GM23248 (cell line): ENCODE data around the gene SH3BGR. TPM values are rescaled to one million over a fixed set of nuclear protein-coding genes. Genes with fewer than 3 reads are reported as not detected.

Source experiments
- DNase-seq: peaks from one replicate; pipeline ENCODE4 v3.0.0-alpha.2; 2015
- H2AFZ ChIP-seq: fragments of 200-600 bp; sonication (generic); 2 replicates; pipeline ENCODE4 v1.6.1; 2016; ENCODE audit warnings: antibody characterized with exemption
- H3F3A ChIP-seq: fragments of 200-600 bp; sonication (generic); 2 replicates; pipeline ENCODE4 v1.6.1; 2016; ENCODE audit warnings: mild to moderate bottlenecking, antibody characterized with exemption, mixed run types; ENCODE audit not compliant: insufficient read depth
- H3K27ac ChIP-seq: fragments of 200-600 bp; sonication (generic); 2 replicates; pipeline ENCODE4 v1.5.1; 2016; ENCODE audit warnings: mild to moderate bottlenecking
- H3K27me3 ChIP-seq: fragments of 200-600 bp; sonication (generic); replicated peaks from 2 replicates; pipeline ENCODE4 v1.6.1; 2016; ENCODE audit warnings: mild to moderate bottlenecking; ENCODE audit not compliant: insufficient read depth
- H3K36me3 ChIP-seq: fragments of 200-600 bp; sonication (generic); 2 replicates; pipeline ENCODE4 v1.6.1; 2016; ENCODE audit warnings: low read depth, mild to moderate bottlenecking
- H3K4me1 ChIP-seq: fragments of 200-600 bp; sonication (generic); 2 replicates; pipeline ENCODE4 v1.6.1; 2016; ENCODE audit warnings: mild to moderate bottlenecking; ENCODE audit not compliant: insufficient read depth
- H3K4me2 ChIP-seq: fragments of 200-600 bp; sonication (generic); one replicate; pipeline ENCODE4 v1.6.1; 2016; ENCODE audit warnings: mild to moderate bottlenecking; ENCODE audit not compliant: unreplicated experiment
- H3K4me3 ChIP-seq: fragments of 200-600 bp; sonication (generic); 2 replicates; pipeline ENCODE4 v1.5.1; 2016; ENCODE audit warnings: mild to moderate bottlenecking
- H3K79me2 ChIP-seq: fragments of 200-600 bp; sonication (generic); 2 replicates; pipeline ENCODE4 v1.6.1; 2016; ENCODE audit warnings: mild to moderate bottlenecking; ENCODE audit not compliant: insufficient read depth
- H3K9ac ChIP-seq: fragments of 200-600 bp; sonication (generic); 2 replicates; pipeline ENCODE4 v1.6.1; 2016; ENCODE audit warnings: mild to moderate bottlenecking
- H3K9me2 ChIP-seq: fragments of 200-600 bp; sonication (generic); 2 replicates; pipeline ENCODE4 v1.6.1; 2016; ENCODE audit warnings: mixed run types, mild to moderate bottlenecking, moderate library complexity; ENCODE audit not compliant: insufficient read depth
- H3K9me3 ChIP-seq: fragments of 200-600 bp; sonication (generic); one replicate; pipeline ENCODE4 v1.6.1; 2017; ENCODE audit warnings: low read depth
- H4K20me1 ChIP-seq: fragments of 200-600 bp; sonication (generic); 2 replicates; pipeline ENCODE4 v1.6.0; 2016; ENCODE audit not compliant: insufficient read depth
- EZH2 ChIP-seq: fragments of 200-600 bp; sonication (generic); IDR thresholded peaks from 2 replicates; pipeline ENCODE4 v1.6.1; 2018; ENCODE audit warnings: antibody characterized with exemption, mild to moderate bottlenecking; ENCODE audit not compliant: insufficient read depth, poor library complexity, severe bottlenecking
- EZH2phosphoT487 ChIP-seq: fragments of 200-600 bp; sonication (generic); IDR thresholded peaks from 2 replicates; pipeline ENCODE4 v1.6.1; 2018; ENCODE audit warnings: antibody characterized with exemption, moderate library complexity, mild to moderate bottlenecking, low read depth; ENCODE audit not compliant: insufficient read depth
- WGBS, 2 experiments: methylation state at CpG; one replicate each; pipeline ENCODE4 v1.1.6; 2015 to 2017; ENCODE audit warnings: low lambda C conversion rate in 2 of 2, low coverage in 1 of 2; ENCODE audit errors: missing lambda C conversion rate in 2 of 2; 5-methylcytosine and 5-hydroxymethylcytosine counted together
- in situ Hi-C: fragments of 300-500 bp; cut with MboI; formaldehyde crosslinking; loops from 2 replicates; pipeline ENCODE4 v1.15.0; 2020
- polyA plus RNA-seq: library from polyadenylated mRNA; unstranded; fragments of >200 nt; fragmentation: Nextera tagmentation; extraction: Ambion mirVana; gene quantifications from 2 replicates; pipeline ENCODE4 v1.2.1, GENCODE V29; 2016
- total RNA-seq: library from RNA; depleted of rRNA; stranded (reverse); fragments of >200 nt; shearing (Covaris generic); gene quantifications from 2 replicates; pipeline ENCODE4 v1.2.3, GENCODE V29; 2014

The SH3BGR gene
- total and polyA plus RNA-seq, 2 experiments from 2014 or later, result 4.4 to 5.7 TPM

DNA sequence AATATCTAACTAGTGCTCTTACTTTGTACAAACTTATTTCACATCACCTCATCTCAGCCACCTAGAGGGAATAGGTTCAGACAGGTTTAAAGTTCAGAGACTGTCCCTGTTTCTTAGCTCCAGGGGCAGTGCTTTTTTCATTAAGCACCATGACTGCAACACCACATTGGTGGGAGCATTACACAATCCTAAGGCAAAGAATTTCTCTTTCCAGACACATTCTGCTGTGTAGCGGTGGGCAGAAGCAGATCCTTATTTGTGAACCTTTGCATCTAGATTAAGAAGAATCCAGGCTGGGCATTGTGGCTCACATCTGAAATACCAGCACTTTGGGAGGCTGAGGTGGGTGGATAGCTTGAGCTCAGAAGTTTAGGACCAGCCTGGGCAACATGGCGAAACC, 22.3 kb upstream of the SH3BGR start:
- DNase-seq, result no peak
- H3K4me1 ChIP-seq, result no peaks in the 10 kb centered on the region
- no peaks in the 10 kb centered on the region for H3K36me3 ChIP-seq
- no peak overlapping the region for H3K4me2 ChIP-seq
- no peak overlapping the region for H3K9ac ChIP-seq
- H3K79me2 ChIP-seq, result no peaks in the 10 kb centered on the region
- H3K4me3 ChIP-seq, result no peak overlapping the region
- 0 out of 2 replicates have a peak, but pooled peaks cover under 1% of the 10 kb centered on the region for H3F3A ChIP-seq
- TF ChIP-seq EZH2phosphoT487 (no peak), EZH2 (no peak)
- in situ Hi-C loops, result no loop called here
- no peak overlapping the region for H3K27ac ChIP-seq
- H2AFZ ChIP-seq, result no peak overlapping the region
- WGBS, 2 experiments, result 67 to 80% methylated on average over 2 of the region's 2 CpGs
- H3K27me3 ChIP-seq, result no peaks in the 10 kb centered on the region
- no peaks in the 10 kb centered on the region for H3K9me3 ChIP-seq
- no peaks in the 10 kb centered on the region for H4K20me1 ChIP-seq
- H3K9me2 ChIP-seq, result no peaks in the 10 kb centered on the region

DNA sequence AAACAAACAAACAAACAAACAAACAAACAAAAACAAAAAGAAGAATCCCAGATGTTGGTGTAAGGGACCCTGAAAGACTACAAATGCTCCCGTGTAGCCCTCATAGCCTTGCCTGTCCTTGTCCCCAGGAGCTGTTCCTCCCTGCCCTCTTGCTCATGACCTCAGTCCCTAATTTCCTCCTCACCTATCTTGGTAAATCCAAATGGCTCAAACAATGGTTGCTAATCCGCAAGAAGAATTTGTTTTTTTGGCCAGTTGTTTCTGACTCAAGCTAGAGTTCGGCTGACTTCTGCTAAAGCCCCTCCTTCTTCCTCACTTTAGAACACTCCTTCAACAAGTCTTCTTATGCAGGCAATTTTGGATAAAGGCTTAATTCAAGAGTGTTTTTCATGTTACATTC, 21.8 kb upstream of the SH3BGR start:
- no peaks in the 10 kb centered on the region for H3K4me1 ChIP-seq
- H3K9ac ChIP-seq, result no peak overlapping the region
- H3F3A ChIP-seq, result peaks cover 6% of the 10 kb centered on the region; the same call in 1 of the 2 replicates
- H3K4me2 ChIP-seq, result no peak overlapping the region
- no peak overlapping the region for H2AFZ ChIP-seq
- H3K27me3 ChIP-seq, result no peaks in the 10 kb centered on the region
- H3K4me3 ChIP-seq, result no peak overlapping the region
- 69 to 70% methylated on average over 3 of the region's 3 CpGs for WGBS, 2 experiments
- TF ChIP-seq EZH2 (no peak), EZH2phosphoT487 (no peak)
- H3K36me3 ChIP-seq, result no peaks in the 10 kb centered on the region
- H4K20me1 ChIP-seq, result no peaks in the 10 kb centered on the region
- H3K9me2 ChIP-seq, result no peaks in the 10 kb centered on the region
- in situ Hi-C loops, result no loop called here
- H3K9me3 ChIP-seq, result no peaks in the 10 kb centered on the region
- DNase-seq, result no peak
- H3K79me2 ChIP-seq, result no peaks in the 10 kb centered on the region
- no peak overlapping the region for H3K27ac ChIP-seq

DNA sequence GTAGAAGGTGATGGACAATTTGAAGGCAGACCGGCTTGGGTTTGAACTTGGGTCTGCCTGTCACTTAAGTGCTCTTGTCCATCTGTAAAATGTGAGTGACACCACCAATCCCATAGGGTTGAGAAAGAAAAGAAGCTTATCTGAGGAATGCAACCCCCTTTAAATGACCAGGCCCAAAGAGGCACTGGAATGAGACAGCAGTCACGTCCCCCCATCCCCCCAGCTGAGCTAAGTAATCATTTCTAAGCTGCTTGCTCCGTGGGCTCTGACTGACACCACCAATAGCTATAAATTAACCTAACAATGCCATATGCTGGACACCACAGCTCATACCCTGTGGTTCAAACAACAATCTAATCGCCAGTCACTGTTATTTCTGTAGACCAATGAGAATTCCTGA, 21.3 kb upstream of the SH3BGR start:
- in situ Hi-C loops, result no loop called here
- no peak overlapping the region for H3K9ac ChIP-seq
- H3K9me2 ChIP-seq, result no peaks in the 10 kb centered on the region
- 66 to 69% methylated on average over 4 of the region's 4 CpGs for WGBS, 2 experiments
- peaks cover 7% of the 10 kb centered on the region; the same call in 1 of the 2 replicates for H3F3A ChIP-seq
- H3K36me3 ChIP-seq, result no peaks in the 10 kb centered on the region
- H3K4me2 ChIP-seq, result no peak overlapping the region
- no peak for DNase-seq
- H3K27me3 ChIP-seq, result no peaks in the 10 kb centered on the region
- no peaks in the 10 kb centered on the region for H3K9me3 ChIP-seq
- 0 out of 2 replicates have a peak overlapping the region, but pooled peaks have one; percentile 11 for H2AFZ ChIP-seq
- TF ChIP-seq EZH2 (no peak), EZH2phosphoT487 (no peak)
- no peaks in the 10 kb centered on the region for H4K20me1 ChIP-seq
- H3K27ac ChIP-seq, result no peak overlapping the region
- H3K4me3 ChIP-seq, result no peak overlapping the region
- no peaks in the 10 kb centered on the region for H3K4me1 ChIP-seq
- H3K79me2 ChIP-seq, result no peaks in the 10 kb centered on the region

DNA sequence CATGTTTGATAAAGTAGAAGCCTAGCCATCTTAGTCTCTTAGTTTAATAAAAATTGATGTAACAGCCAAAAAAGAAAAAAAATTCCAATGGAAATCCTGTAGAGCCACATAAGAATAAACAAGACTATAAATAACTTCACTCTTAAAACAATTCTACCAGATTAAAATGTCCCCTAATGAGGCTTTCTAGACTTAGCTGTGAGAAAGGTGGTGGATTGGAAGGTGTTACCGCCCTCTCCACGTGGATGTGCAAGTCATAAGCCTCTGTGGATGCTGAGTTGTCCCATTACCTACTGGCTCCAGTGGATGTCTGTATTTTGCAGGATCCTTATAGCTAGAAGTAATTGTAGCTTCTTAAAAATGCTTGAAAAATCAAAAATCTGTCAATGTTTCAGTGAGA, 20.8 kb upstream of the SH3BGR start:
- H3K9me2 ChIP-seq, result no peaks in the 10 kb centered on the region
- H3K27ac ChIP-seq, result no peak overlapping the region
- H3K36me3 ChIP-seq, result no peaks in the 10 kb centered on the region
- H3K4me2 ChIP-seq, result no peak overlapping the region
- H2AFZ ChIP-seq, result 0 out of 2 replicates have a peak overlapping the region, but pooled peaks have one; percentile 11
- no peak overlapping the region for H3K4me3 ChIP-seq
- no peaks in the 10 kb centered on the region for H3K4me1 ChIP-seq
- H3K9me3 ChIP-seq, result no peaks in the 10 kb centered on the region
- in situ Hi-C loops, result no loop called here
- 72 to 77% methylated on average over 2 of the region's 2 CpGs for WGBS, 2 experiments
- no peaks in the 10 kb centered on the region for H3K79me2 ChIP-seq
- no peak overlapping the region for H3K9ac ChIP-seq
- no peak for DNase-seq
- no peaks in the 10 kb centered on the region for H4K20me1 ChIP-seq
- no peak for TF ChIP-seq EZH2phosphoT487
- TF ChIP-seq EZH2, result no peak
- H3K27me3 ChIP-seq, result no peaks in the 10 kb centered on the region
- H3F3A ChIP-seq, result peaks cover 7% of the 10 kb centered on the region; the same call in 1 of the 2 replicates

DNA sequence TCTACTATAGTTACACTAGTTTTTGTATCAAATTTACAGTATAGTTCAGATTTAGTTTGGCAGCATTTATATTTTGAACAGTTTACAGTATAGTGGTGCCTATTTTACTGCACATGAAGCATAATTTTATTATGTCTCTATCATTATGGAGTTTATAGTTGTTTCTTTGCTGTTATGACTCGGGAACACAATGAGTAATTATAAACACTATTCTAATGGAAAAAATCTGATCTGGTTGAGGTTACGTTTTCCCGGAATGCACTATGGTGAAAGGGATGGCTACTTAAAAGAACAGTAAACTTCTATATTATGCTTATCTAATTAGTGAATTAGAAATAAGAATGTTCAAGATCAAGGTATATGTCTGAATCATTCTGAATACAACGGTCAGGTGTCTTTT, 16.8 kb upstream of the SH3BGR start:
- H3F3A ChIP-seq, result peaks cover 7% of the 10 kb centered on the region; the same call in 1 of the 2 replicates
- H3K4me2 ChIP-seq, result no peak overlapping the region
- H3K79me2 ChIP-seq, result no peaks in the 10 kb centered on the region
- WGBS, 2 experiments, result 35 to 47% methylated on average over 4 of the region's 4 CpGs
- no peaks in the 10 kb centered on the region for H3K9me2 ChIP-seq
- DNase-seq, result peak; percentile 57
- no peaks in the 10 kb centered on the region for H3K4me1 ChIP-seq
- H3K27me3 ChIP-seq, result no peaks in the 10 kb centered on the region
- H3K36me3 ChIP-seq, result no peaks in the 10 kb centered on the region
- H3K9me3 ChIP-seq, result no peaks in the 10 kb centered on the region
- H3K9ac ChIP-seq, result no peak overlapping the region
- H3K27ac ChIP-seq, result no peak overlapping the region
- in situ Hi-C loops, result no loop called here
- no peaks in the 10 kb centered on the region for H4K20me1 ChIP-seq
- TF ChIP-seq EZH2phosphoT487 (no peak), EZH2 (no peak)
- H3K4me3 ChIP-seq, result no peak overlapping the region
- no peak overlapping the region for H2AFZ ChIP-seq
